HCT116 (cell line): ENCODE results near the gene TMTC3. TPM values are rescaled to one million over a fixed set of nuclear protein-coding genes. Genes with fewer than 3 reads are reported as not detected.

Experiments
- ATAC-seq: fragments of 200-7000 bp; cut with Tn5 transposase; 2 replicates; pipeline ENCODE4 v1.9.1; 2020; ENCODE audit warnings: mild to moderate bottlenecking, moderate library complexity
- BruUV-seq: library from RNA; stranded (reverse); fragments of 400-500 nt; replicated peaks from 2 replicates; lab custom pipeline; 2021; lab: Mats Ljungman, UMichigan
- CTCF ChIA-PET: fragments of 300-600 bp; sonication (Branson Sonifier 250); formaldehyde crosslinking; loops from one replicate; lab custom pipeline; 2021; ENCODE audit warnings: antibody characterized with exemption; lab: Charles Lee
- POLR2A ChIA-PET: fragments of 300-600, 350-600 bp; sonication (Branson Sonifier 250); formaldehyde crosslinking; loops from one replicate; lab custom pipeline; 2021; ENCODE audit warnings: antibody characterized with exemption; lab: Charles Lee
- RAD21 ChIA-PET, 2 experiments: fragments of 300-600 bp; sonication (Branson Sonifier 250); formaldehyde crosslinking; loops; one replicate each; lab custom pipeline; 2023; ENCODE audit warnings: low total read pairs in 2 of 2; ENCODE audit not compliant: uncharacterized antibody in 2 of 2, unreplicated experiment in 2 of 2, low non-redundant PET in 1 of 2; lab: Charles Lee
- DNase-seq: peaks from one replicate; pipeline ENCODE4 v3.0.0-alpha.2; 2010; ENCODE audit warnings: low read depth, low spot score
- H2AFZ ChIP-seq: fragments of 200-600 bp; shearing (Covaris generic), sonication (generic); 2 replicates; pipeline ENCODE4 v1.6.1; 2017; ENCODE audit warnings: low read depth, mixed run types, mixed read lengths, antibody characterized with exemption, low read length; ENCODE audit not compliant: poor library complexity, severe bottlenecking
- H3K27ac ChIP-seq: 2 replicates; pipeline ENCODE4 v1.5.1; 2012; ENCODE audit warnings: low read depth, low read length
- H3K27me3 ChIP-seq: fragments of 200-600 bp; sonication (generic); 2 replicates; pipeline ENCODE4 v1.6.1; 2016; ENCODE audit warnings: mixed run types, low read length, mixed read lengths; ENCODE audit not compliant: insufficient read depth
- H3K36me3 ChIP-seq, 2 experiments: fragments of 200-500 bp in 1 of 2; fragments of 200-600 bp in 1 of 2; sonication (Bioruptor generic) in 1 of 2; sonication (generic) in 1 of 2; 2 replicates each; pipeline versions ENCODE4 v1.5.1 to v1.6.1; 2014 to 2016; ENCODE audit warnings: low read length in 2 of 2, inconsistent platforms in 1 of 2, mixed read lengths in 1 of 2, mixed run types in 1 of 2; ENCODE audit not compliant: insufficient read depth in 2 of 2, control insufficient read depth in 1 of 2
- H3K4me1 ChIP-seq, 2 experiments: fragments of 200-600 bp in 1 of 2; sonication (generic) in 1 of 2; 2 replicates each; pipeline versions ENCODE4 v1.5.1 to v1.6.1; 2012 to 2017; ENCODE audit warnings: low read length in 2 of 2, inconsistent platforms in 1 of 2, mild to moderate bottlenecking in 1 of 2, mixed read lengths in 1 of 2, mixed run types in 1 of 2, moderate library complexity in 1 of 2; ENCODE audit not compliant: insufficient read depth in 2 of 2, control insufficient read depth in 1 of 2
- H3K4me2 ChIP-seq: fragments of 200-600 bp; sonication (generic); 2 replicates; pipeline ENCODE4 v1.6.1; 2017; ENCODE audit warnings: mixed run types, low read length, mixed read lengths
- H3K4me3 ChIP-seq, 2 experiments: fragments of 200-600 bp in 1 of 2; sonication (generic) in 1 of 2; replicated peaks in 1 of 2; 2 replicates each; pipeline ENCODE4 v1.5.1; 2011 to 2016; ENCODE audit warnings: low read length in 2 of 2, control low read depth in 1 of 2, low read depth in 1 of 2, mild to moderate bottlenecking in 1 of 2, mixed read lengths in 1 of 2, mixed run types in 1 of 2
- H3K79me2 ChIP-seq: fragments of 200-600 bp; sonication (generic); 2 replicates; pipeline ENCODE4 v1.6.1; 2017; ENCODE audit warnings: mild to moderate bottlenecking, mixed run types, low read length, moderate library complexity, mixed read lengths; ENCODE audit not compliant: insufficient read depth
- H3K9ac ChIP-seq: fragments of 200-600 bp; sonication (generic); 2 replicates; pipeline ENCODE4 v1.6.1; 2016; ENCODE audit warnings: low read length, mixed read lengths
- H3K9me2 ChIP-seq: fragments of 200-600 bp; sonication (generic), shearing (Covaris generic); 2 replicates; pipeline ENCODE4 v1.6.1; 2017; ENCODE audit warnings: mixed run types, mild to moderate bottlenecking, moderate library complexity; ENCODE audit not compliant: insufficient read depth
- H3K9me3 ChIP-seq, 2 experiments: fragments of 200-500 bp in 1 of 2; fragments of 200-600 bp in 1 of 2; sonication (Bioruptor generic) in 1 of 2; sonication (generic) in 1 of 2; 2 replicates each; pipeline ENCODE4 v1.6.1; 2014 to 2017; ENCODE audit warnings: low read length in 2 of 2, mixed read lengths in 2 of 2, inconsistent platforms in 1 of 2, low read depth in 1 of 2, mild to moderate bottlenecking in 1 of 2, mixed run types in 1 of 2, moderate library complexity in 1 of 2; ENCODE audit not compliant: control insufficient read depth in 1 of 2, insufficient read depth in 1 of 2
- H4K20me1 ChIP-seq: fragments of 200-600 bp; sonication (generic), shearing (Covaris generic); 2 replicates; pipeline ENCODE4 v1.6.1; 2017; ENCODE audit warnings: mixed run types, mild to moderate bottlenecking, moderate library complexity; ENCODE audit not compliant: insufficient read depth
- CBX3 ChIP-seq: IDR thresholded peaks from 2 replicates; pipeline ENCODE4 v1.6.1; 2012; ENCODE audit warnings: low read depth
- CEBPB ChIP-seq: IDR thresholded peaks from 2 replicates; pipeline ENCODE4 v1.6.1; 2012; ENCODE audit warnings: low read depth
- ELF1 ChIP-seq: IDR thresholded peaks from 2 replicates; pipeline ENCODE4 v1.6.1; 2012; ENCODE audit warnings: low read depth, borderline replicate concordance
- FOSL1 ChIP-seq: IDR thresholded peaks from 2 replicates; pipeline ENCODE4 v1.6.1; 2012; ENCODE audit warnings: low read depth
- JUND ChIP-seq: IDR thresholded peaks from 2 replicates; pipeline ENCODE4 v1.6.1; 2012
- POLR2A ChIP-seq: IDR thresholded peaks from 2 replicates; pipeline ENCODE4 v1.7.0; 2011; ENCODE audit warnings: borderline replicate concordance; ENCODE audit not compliant: insufficient read depth, insufficient read length; ENCODE audit errors: extremely low read depth
- POLR2AphosphoS5 ChIP-seq: IDR thresholded peaks from 2 replicates; pipeline ENCODE4 v1.6.1; 2011; ENCODE audit warnings: mild to moderate bottlenecking, low read depth, low read length, moderate library complexity
- SRF ChIP-seq: IDR thresholded peaks from 2 replicates; pipeline ENCODE4 v1.6.1; 2012; ENCODE audit warnings: low read depth
- ZNF274 ChIP-seq: fragments of 200-500 bp; sonication (Bioruptor generic); IDR thresholded peaks from 2 replicates; pipeline ENCODE4 v1.6.1; 2014; ENCODE audit warnings: mild to moderate bottlenecking, low read depth, low read length, inconsistent platforms
- intact Hi-C: fragments of 100-400 bp; cut with micrococcal nuclease; formaldehyde crosslinking; loops from 2 replicates; pipeline ENCODE4 v1.10.0; 2022
- total RNA-seq: library from RNA; stranded (reverse); gene quantifications from one replicate; pipeline ENCODE4 v1.2.1, GENCODE V29; 2021; ENCODE audit not compliant: unreplicated experiment
- TF ChIP-seq, protein P1 (sequence below): IDR thresholded peaks from 2 replicates; pipeline ENCODE4 v1.6.1; 2011; ENCODE audit warnings: mild to moderate bottlenecking, low read length, moderate library complexity; ENCODE audit not compliant: insufficient replicate concordance; ENCODE audit errors: extremely low read depth
- TF ChIP-seq, protein P2 (sequence below), 3 experiments: fragments of 200-600 bp in 1 of 3; sonication (generic) in 1 of 3; IDR thresholded peaks in 2 of 3; conservative IDR thresholded peaks in 1 of 3; 2 replicates each; pipeline ENCODE4 v1.5.1; 2012 to 2017; ENCODE audit warnings: low read depth in 2 of 3, low read length in 2 of 3, antibody characterized with exemption in 1 of 3, borderline replicate concordance in 1 of 3, control low read depth in 1 of 3, mild to moderate bottlenecking in 1 of 3, mixed read lengths in 1 of 3, mixed run types in 1 of 3, moderate library complexity in 1 of 3; ENCODE audit not compliant: insufficient read depth in 1 of 3
- TF ChIP-seq, protein P3 (sequence below): IDR thresholded peaks from 2 replicates; pipeline ENCODE4 v1.6.1; 2012
- TF ChIP-seq, protein P4 (sequence below): IDR thresholded peaks from 2 replicates; pipeline ENCODE4 v1.6.1; 2012

The TMTC3 gene
- total RNA-seq, 1 experiment from 2014 or later = 22.5 TPM

DNA sequence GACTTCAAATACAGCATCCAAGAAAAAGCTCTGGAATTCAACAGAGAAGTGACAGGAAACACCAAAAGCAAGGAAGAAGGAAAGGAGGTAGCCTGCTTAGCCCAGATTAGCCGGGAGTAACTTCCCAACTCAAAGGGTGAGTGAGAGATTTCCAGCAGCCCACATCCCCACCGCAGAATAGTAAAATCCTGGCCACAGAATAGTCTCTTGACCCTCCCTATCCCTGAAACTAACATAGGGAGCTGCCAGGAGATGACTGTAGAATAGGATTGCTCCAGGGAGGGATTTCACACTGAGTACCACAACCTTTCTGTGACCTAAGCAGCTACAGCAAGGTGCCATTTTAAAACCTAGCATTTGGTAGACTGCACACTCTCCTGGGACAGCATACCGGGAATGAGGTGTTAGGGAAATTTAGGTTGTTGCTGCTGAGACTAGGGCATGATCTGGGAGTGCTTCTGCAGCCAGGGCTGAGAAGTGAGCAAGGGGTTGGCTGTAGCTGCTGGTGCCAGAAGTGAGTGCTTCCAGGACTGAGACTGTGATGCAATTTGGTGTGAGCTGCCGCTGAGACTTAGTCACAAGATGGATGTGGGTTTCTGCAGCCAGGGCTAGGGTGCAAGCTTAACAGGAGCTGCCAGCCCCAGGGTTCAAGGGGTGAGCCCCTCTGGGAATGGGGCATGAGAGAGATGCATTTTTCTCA, 66.0 kb downstream of the TMTC3 start:
- ChIA-PET RAD21 (no interaction called here), CTCF (no interaction called here), POLR2A (no interaction called here)
- H3K79me2 ChIP-seq = no peaks in the 10 kb centered on the region
- no peak for ATAC-seq
- no peaks in the 10 kb centered on the region for H3K9me2 ChIP-seq
- H3K9ac ChIP-seq = no peak overlapping the region
- H4K20me1 ChIP-seq = no peaks in the 10 kb centered on the region
- no TSS peak for BruUV-seq
- H3K27ac ChIP-seq = no peak overlapping the region
- H2AFZ ChIP-seq = no peak overlapping the region
- no peaks in the 10 kb centered on the region for H3K4me1 ChIP-seq
- no peak overlapping the region for H3K4me2 ChIP-seq
- TF ChIP-seq JUND (no peak), POLR2A (no peak), CEBPB (no peak), CBX3 (no peak), SRF (no peak), ZNF274 (no peak), FOSL1 (no peak), ELF1 (no peak), POLR2AphosphoS5 (no peak)
- TF ChIP-seq, protein P1, sequence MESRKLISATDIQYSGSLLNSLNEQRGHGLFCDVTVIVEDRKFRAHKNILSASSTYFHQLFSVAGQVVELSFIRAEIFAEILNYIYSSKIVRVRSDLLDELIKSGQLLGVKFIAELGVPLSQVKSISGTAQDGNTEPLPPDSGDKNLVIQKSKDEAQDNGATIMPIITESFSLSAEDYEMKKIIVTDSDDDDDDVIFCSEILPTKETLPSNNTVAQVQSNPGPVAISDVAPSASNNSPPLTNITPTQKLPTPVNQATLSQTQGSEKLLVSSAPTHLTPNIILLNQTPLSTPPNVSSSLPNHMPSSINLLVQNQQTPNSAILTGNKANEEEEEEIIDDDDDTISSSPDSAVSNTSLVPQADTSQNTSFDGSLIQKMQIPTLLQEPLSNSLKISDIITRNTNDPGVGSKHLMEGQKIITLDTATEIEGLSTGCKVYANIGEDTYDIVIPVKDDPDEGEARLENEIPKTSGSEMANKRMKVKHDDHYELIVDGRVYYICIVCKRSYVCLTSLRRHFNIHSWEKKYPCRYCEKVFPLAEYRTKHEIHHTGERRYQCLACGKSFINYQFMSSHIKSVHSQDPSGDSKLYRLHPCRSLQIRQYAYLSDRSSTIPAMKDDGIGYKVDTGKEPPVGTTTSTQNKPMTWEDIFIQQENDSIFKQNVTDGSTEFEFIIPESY = no peak
- TF ChIP-seq, protein P2, sequence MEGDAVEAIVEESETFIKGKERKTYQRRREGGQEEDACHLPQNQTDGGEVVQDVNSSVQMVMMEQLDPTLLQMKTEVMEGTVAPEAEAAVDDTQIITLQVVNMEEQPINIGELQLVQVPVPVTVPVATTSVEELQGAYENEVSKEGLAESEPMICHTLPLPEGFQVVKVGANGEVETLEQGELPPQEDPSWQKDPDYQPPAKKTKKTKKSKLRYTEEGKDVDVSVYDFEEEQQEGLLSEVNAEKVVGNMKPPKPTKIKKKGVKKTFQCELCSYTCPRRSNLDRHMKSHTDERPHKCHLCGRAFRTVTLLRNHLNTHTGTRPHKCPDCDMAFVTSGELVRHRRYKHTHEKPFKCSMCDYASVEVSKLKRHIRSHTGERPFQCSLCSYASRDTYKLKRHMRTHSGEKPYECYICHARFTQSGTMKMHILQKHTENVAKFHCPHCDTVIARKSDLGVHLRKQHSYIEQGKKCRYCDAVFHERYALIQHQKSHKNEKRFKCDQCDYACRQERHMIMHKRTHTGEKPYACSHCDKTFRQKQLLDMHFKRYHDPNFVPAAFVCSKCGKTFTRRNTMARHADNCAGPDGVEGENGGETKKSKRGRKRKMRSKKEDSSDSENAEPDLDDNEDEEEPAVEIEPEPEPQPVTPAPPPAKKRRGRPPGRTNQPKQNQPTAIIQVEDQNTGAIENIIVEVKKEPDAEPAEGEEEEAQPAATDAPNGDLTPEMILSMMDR (IDR thresholded peaks at IDR 0.05 in 2 of 3, conservative IDR thresholded peaks at IDR 0.05 in 1 of 3; ENCODE audit: borderline replicate concordance in 1 of 3, insufficient read depth in 1 of 3, low read depth in 2 of 3, low read length in 2 of 3) = no peak
- TF ChIP-seq, protein P3, sequence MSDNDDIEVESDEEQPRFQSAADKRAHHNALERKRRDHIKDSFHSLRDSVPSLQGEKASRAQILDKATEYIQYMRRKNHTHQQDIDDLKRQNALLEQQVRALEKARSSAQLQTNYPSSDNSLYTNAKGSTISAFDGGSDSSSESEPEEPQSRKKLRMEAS = no peak
- TF ChIP-seq, protein P4, sequence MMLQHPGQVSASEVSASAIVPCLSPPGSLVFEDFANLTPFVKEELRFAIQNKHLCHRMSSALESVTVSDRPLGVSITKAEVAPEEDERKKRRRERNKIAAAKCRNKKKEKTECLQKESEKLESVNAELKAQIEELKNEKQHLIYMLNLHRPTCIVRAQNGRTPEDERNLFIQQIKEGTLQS = no peak
- no peak for DNase-seq
- no peaks in the 10 kb centered on the region for H3K36me3 ChIP-seq
- intact Hi-C loops = no loop called here
- H3K27me3 ChIP-seq = no peaks in the 10 kb centered on the region
- H3K4me3 ChIP-seq = no peak overlapping the region
- H3K9me3 ChIP-seq = peaks cover 0 to 6% of the 10 kb centered on the region in 2 experiments; a peak in 1 of 4 replicates
